CD14-positive monocyte (primary cell): ENCODE measurements around the gene SLIT1. TPM values are rescaled to one million over a fixed set of nuclear protein-coding genes. Genes with fewer than 3 reads are reported as not detected.

Experiments
- DNase-seq, 3 donors: peaks; one replicate each; pipeline ENCODE4 v3.0.0-alpha.2; 2011 to 2022
- H2AFZ ChIP-seq: 2 replicates; pipeline ENCODE4 v1.6.0; 2012; ENCODE audit warnings: mild to moderate bottlenecking, low read depth, low read length, inconsistent platforms; ENCODE audit not compliant: insufficient read depth, poor library complexity, severe bottlenecking
- H3K27ac ChIP-seq, 2 donors: 1 replicate in 1 of 2; 2 replicates in 1 of 2; pipeline ENCODE4 v1.5.1; 2012 to 2013; ENCODE audit warnings: low read length in 2 of 2, control low read depth in 1 of 2, inconsistent platforms in 1 of 2, low read depth in 1 of 2, mild to moderate bottlenecking in 1 of 2
- H3K27me3 ChIP-seq, 2 donors: one replicate each; pipeline versions ENCODE4 v1.6.0 to v1.6.1; 2011 to 2013; ENCODE audit warnings: low read length in 2 of 2; ENCODE audit not compliant: control insufficient read depth in 2 of 2, insufficient read depth in 2 of 2
- H3K36me3 ChIP-seq, 2 donors: replicated peaks in 1 of 2; 1 replicate in 1 of 2; 2 replicates in 1 of 2; pipeline versions ENCODE4 v1.5.1 to v1.6.1; 2012 to 2013; ENCODE audit warnings: low read length in 2 of 2, control low read depth in 1 of 2, inconsistent platforms in 1 of 2, mild to moderate bottlenecking in 1 of 2; ENCODE audit not compliant: insufficient read depth in 2 of 2, control insufficient read depth in 1 of 2
- H3K4me1 ChIP-seq, 2 donors: 1 replicate in 1 of 2; 2 replicates in 1 of 2; pipeline versions ENCODE4 v1.5.1 to v1.6.1; 2012 to 2013; ENCODE audit warnings: low read length in 2 of 2, control low read depth in 1 of 2, inconsistent platforms in 1 of 2, mild to moderate bottlenecking in 1 of 2, moderate library complexity in 1 of 2; ENCODE audit not compliant: insufficient read depth in 2 of 2, control insufficient read depth in 1 of 2
- H3K4me2 ChIP-seq: replicated peaks from 2 replicates; pipeline ENCODE3; 2012; ENCODE audit warnings: low read length, moderate library complexity, mild to moderate bottlenecking; ENCODE audit not compliant: poor library complexity, severe bottlenecking; ENCODE audit errors: extremely low read depth
- H3K4me3 ChIP-seq, 3 experiments: fragments of 200-600 bp in 1 of 3; sonication (generic) in 1 of 3; replicated peaks in 1 of 3; 1 replicate in 2 of 3; 2 replicates in 1 of 3; pipeline ENCODE4 v1.5.1; 2011 to 2013; ENCODE audit warnings: low read length in 3 of 3, mild to moderate bottlenecking in 3 of 3, control low read depth in 2 of 3, low read depth in 2 of 3, inconsistent platforms in 1 of 3, moderate library complexity in 1 of 3
- H3K79me2 ChIP-seq: 2 replicates; pipeline ENCODE4 v1.6.0; 2012; ENCODE audit warnings: mild to moderate bottlenecking, control low read depth, inconsistent platforms, low read length, moderate library complexity; ENCODE audit not compliant: insufficient read depth
- H3K9ac ChIP-seq: 2 replicates; pipeline ENCODE4 v1.6.0; 2017; ENCODE audit warnings: low read length, mild to moderate bottlenecking; ENCODE audit not compliant: insufficient read depth, poor library complexity, severe bottlenecking
- H3K9me3 ChIP-seq, 2 donors: replicated peaks in 1 of 2; 1 replicate in 1 of 2; 2 replicates in 1 of 2; pipeline versions ENCODE4 v1.5.1 to v1.6.1; 2012 to 2013; ENCODE audit warnings: low read length in 2 of 2, control low read depth in 1 of 2; ENCODE audit not compliant: control insufficient read depth in 1 of 2, insufficient read depth in 1 of 2
- H4K20me1 ChIP-seq: 2 replicates; pipeline ENCODE4 v1.6.0; 2012; ENCODE audit warnings: mild to moderate bottlenecking, low read length, control low read depth, moderate library complexity; ENCODE audit not compliant: insufficient read depth
- H3K27ac Mint-ChIP-seq, 7 donors: one replicate each; pipeline ENCODE4 v1.8.0; 2020; ENCODE audit warnings: mild to moderate bottlenecking in 7 of 7, mixed read lengths in 7 of 7, moderate library complexity in 6 of 7, inconsistent platforms in 2 of 7
- H3K27me3 Mint-ChIP-seq, 3 donors: one replicate each; pipeline ENCODE4 v1.8.0; 2021 to 2022; ENCODE audit warnings: low read depth in 3 of 3, mild to moderate bottlenecking in 3 of 3, mixed read lengths in 3 of 3, moderate library complexity in 3 of 3, inconsistent platforms in 1 of 3
- H3K36me3 Mint-ChIP-seq, 2 donors: one replicate each; pipeline ENCODE4 v1.8.0; 2020; ENCODE audit warnings: mixed read lengths in 2 of 2, inconsistent platforms in 1 of 2, mild to moderate bottlenecking in 1 of 2
- H3K4me1 Mint-ChIP-seq: one replicate; pipeline ENCODE4 v1.8.0; 2020; ENCODE audit warnings: mild to moderate bottlenecking, mixed read lengths
- H3K4me3 Mint-ChIP-seq, 2 donors: one replicate each; pipeline ENCODE4 v1.8.0; 2020; ENCODE audit warnings: mild to moderate bottlenecking in 2 of 2, mixed read lengths in 2 of 2, moderate library complexity in 1 of 2
- H3K9me3 Mint-ChIP-seq, 7 donors: one replicate each; pipeline ENCODE4 v1.8.0; 2020 to 2022; ENCODE audit warnings: mixed read lengths in 7 of 7, mild to moderate bottlenecking in 6 of 7, moderate library complexity in 6 of 7, inconsistent platforms in 2 of 7
- CTCF ChIP-seq: fragments of 200-600 bp; IDR thresholded peaks from one replicate; pipeline ENCODE4 v1.8.0; 2022; ENCODE audit warnings: antibody characterized with exemption, mild to moderate bottlenecking
- WGBS: methylation state at CpG from one replicate; pipeline ENCODE4 v1.1.5; 2013; ENCODE audit warnings: missing lambda C conversion rate; ENCODE audit not compliant: insufficient coverage; 5-methylcytosine and 5-hydroxymethylcytosine counted together
- intact Hi-C, 2 donors: fragments of 100-400 bp; cut with micrococcal nuclease; formaldehyde crosslinking; loops; one replicate each; pipeline versions ENCODE4 v1.15.0 to v1.15.1; 2023
- polyA plus RNA-seq, 3 donors: library from polyadenylated mRNA; depleted of rRNA in 1 of 3; unstranded in 2 of 3; stranded (reverse) in 1 of 3; fragments of 300-500 nt in 2 of 3; fragments of >200 nt in 1 of 3; fragmentation: Illumina TruSeq in 2 of 3; gene quantifications; 1 replicate in 2 of 3; 2 replicates in 1 of 3; pipeline ENCODE4 v1.2.3, GENCODE V29; 2012 to 2021

The SLIT1 gene
- polyA plus RNA-seq, 3 donors, result 0.05 to 0.81 (median 0.16) TPM

- H3K27me3 Mint-ChIP-seq, result peaks cover 60 to 81% (median 72%) of the 10 kb centered on the region in 3 donors
- Histone ChIP-seq H4K20me1 (no peaks in the 10 kb centered on the region), H3K27ac (no peak overlapping the region), H3K79me2 (no peaks in the 10 kb centered on the region), H3K4me3 (no peak overlapping the region), H3K9ac (no peak overlapping the region), H3K4me1 (no peaks in the 10 kb centered on the region), H3K4me2 (no peak overlapping the region), H3K27me3 (peaks cover 26 to 71% of the 10 kb centered on the region in 2 donors), H2AFZ (no peak overlapping the region), H3K36me3 (no peaks in the 10 kb centered on the region), H3K9me3 (peaks cover 0 to 13% of the 10 kb centered on the region in 2 donors)
- H3K27ac Mint-ChIP-seq, result no peak overlapping the region
- H3K4me3 Mint-ChIP-seq, result no peak overlapping the region
- no peak for DNase-seq
- no peak for TF ChIP-seq CTCF
- no CpG with 5 or more reads among the region's 3 CpGs for WGBS
- peaks cover 0 to 10% (median 3%) of the 10 kb centered on the region in 7 donors for H3K9me3 Mint-ChIP-seq
- H3K4me1 Mint-ChIP-seq, result peaks cover 1% of the 10 kb centered on the region
- intact Hi-C loops, result no loop called here
- H3K36me3 Mint-ChIP-seq, result peaks cover 0 to 5% of the 10 kb centered on the region in 2 donors
Observed at GRCh38 chr10:97183314-97183713, 2.4 kb downstream of the SLIT1 start.

GRCh38 chr10:97182288-97182990 lies 3.3 kb downstream of the SLIT1 start:
- no peak overlapping the region for H3K27ac ChIP-seq
- Mint-ChIP-seq H3K4me1 (peaks cover 1% of the 10 kb centered on the region), H3K27ac (no peak overlapping the region), H3K36me3 (peaks cover 0 to 5% of the 10 kb centered on the region in 2 donors), H3K27me3 (peaks cover 51 to 72% (median 66%) of the 10 kb centered on the region in 3 donors), H3K9me3 (peaks cover 0 to 10% (median 3%) of the 10 kb centered on the region in 7 donors), H3K4me3 (no peak overlapping the region)
- H3K36me3 ChIP-seq, result no peaks in the 10 kb centered on the region
- H4K20me1 ChIP-seq, result no peaks in the 10 kb centered on the region
- no peak overlapping the region for H3K4me3 ChIP-seq
- H3K4me2 ChIP-seq, result no peak overlapping the region
- no peak for TF ChIP-seq CTCF
- H3K27me3 ChIP-seq, result peaks cover 26 to 64% of the 10 kb centered on the region in 2 donors
- no peaks in the 10 kb centered on the region for H3K4me1 ChIP-seq
- intact Hi-C loops, result no loop called here
- WGBS, result 98% methylated on average over 7 of the region's 10 CpGs
- no peak overlapping the region for H2AFZ ChIP-seq
- DNase-seq, result no peak
- no peak overlapping the region for H3K9ac ChIP-seq
- H3K79me2 ChIP-seq, result no peaks in the 10 kb centered on the region
- peaks cover 0 to 13% of the 10 kb centered on the region in 2 donors for H3K9me3 ChIP-seq
